ENCODE results near the gene MTMR4.
A peak's percentile ranks its signal among the peaks of the same experiment; 100 is the strongest.

Gene MTMR4

DNA sequence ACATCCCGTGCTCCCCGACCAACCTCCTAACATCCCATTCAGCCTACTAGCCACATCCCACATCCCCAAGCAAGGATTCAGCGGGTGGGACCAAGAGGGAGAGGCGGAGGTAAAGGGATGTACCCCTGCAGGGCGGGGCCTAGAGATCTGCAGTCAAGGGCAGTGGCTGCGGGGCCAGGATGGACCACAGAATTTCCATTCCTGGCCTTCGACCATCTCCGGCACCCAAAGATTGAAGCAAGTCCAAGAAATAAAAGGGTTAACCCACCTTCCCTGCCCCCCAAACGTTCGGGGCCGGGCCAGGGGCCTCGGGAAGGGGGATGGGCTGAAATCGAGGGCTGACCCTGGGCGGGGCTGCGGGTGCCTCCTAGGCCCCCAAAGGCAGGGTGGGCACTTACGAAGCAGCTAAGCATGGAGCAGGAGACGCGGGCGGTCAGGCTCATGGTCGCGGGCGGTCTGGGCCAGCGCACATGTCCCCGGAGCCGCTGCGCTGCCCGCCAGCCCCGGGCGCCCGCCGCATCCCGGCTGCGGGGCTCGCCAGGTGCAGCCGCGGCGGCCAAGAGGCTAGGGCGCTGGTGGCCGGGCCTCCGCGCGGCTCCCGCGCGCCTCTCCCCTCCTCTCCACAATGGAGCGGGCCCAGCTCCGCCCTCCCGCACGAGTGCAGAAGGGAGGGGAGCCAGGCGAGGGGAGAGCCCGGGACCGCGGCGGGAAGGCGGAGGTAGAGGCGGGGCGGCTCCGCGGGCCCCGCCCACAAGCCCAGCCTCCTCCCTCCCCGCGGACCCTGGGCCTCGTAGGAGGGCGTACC lies at the start of gene MTMR4:
Gene MTMR4 (minus strand): TSS at position 674 of the 805 bp plus-strand sequence. CDS start 231 bp downstream, at position 443.
- Histone ChIP-seq H3K79me2 (ENCODE audit: low read length) (peaks cover 43% of the 10 kb centered on the region), H3K9me3 (replicated peaks; ENCODE audit: insufficient read depth, low read length) (no peaks in the 10 kb centered on the region), H3K27me3 (replicated peaks; ENCODE audit: insufficient read depth, low read length) (no peaks in the 10 kb centered on the region), H3K27ac (ENCODE audit: low read length) (no peak within 1 kb of the TSS), H3K4me2 (ENCODE audit: low read depth, low read length) (peak within 1 kb of the TSS; percentile 89), H3F3A (ENCODE audit: insufficient read depth, low read length) (peaks cover 33% of the 10 kb centered on the region), H3K9ac (ENCODE audit: low read length) (peak within 1 kb of the TSS; percentile 71), H2AFZ (ENCODE audit: low read length) (peak within 1 kb of the TSS; percentile 67), H3K4me3 (ENCODE audit: low read length) (peak within 1 kb of the TSS; percentile 85), H3K9me2 (replicated peaks; ENCODE audit: insufficient read depth, low read length) (no peaks in the 10 kb centered on the region), H4K20me1 (ENCODE audit: insufficient read depth, low read length) (no peaks in the 10 kb centered on the region), H3K4me1 (ENCODE audit: low read length) (peaks cover 24% of the 10 kb centered on the region), H3K36me3 (replicated peaks; ENCODE audit: insufficient read depth, low read length) (peaks cover 9% of the 10 kb centered on the region; the same call in 1 of the 2 replicates)
- TF ChIP-seq EZH2phosphoT487 (IDR thresholded peaks at IDR 0.05; ENCODE audit: low read length) (no peak), CTCF (IDR thresholded peaks at IDR 0.05; ENCODE audit: low read length) (no peak), EZH2 (optimal IDR thresholded peaks at IDR 0.05; ENCODE audit: low read depth, low read length) (no peak)
- DNase-seq, result peak; percentile 84

DNA sequence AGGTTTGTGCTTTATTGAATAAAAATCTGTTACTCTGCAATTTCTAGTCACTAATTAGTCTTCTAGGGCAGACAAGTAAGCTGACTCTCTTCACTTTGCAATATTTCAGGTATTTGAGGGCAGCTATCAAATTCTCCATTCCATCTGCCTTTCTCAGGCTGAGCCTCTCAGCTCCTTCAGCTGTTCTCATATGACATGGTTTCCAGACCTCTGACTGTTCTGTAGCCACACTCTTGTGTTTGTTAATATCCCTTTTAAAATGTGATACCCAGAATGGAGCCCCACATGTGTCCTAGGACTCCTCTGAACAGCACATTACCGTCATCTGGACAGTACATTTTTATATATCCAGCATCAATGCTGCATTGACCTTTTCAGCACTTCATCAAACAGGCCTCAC lies 46.1 kb upstream of the MTMR4 start:
- Histone ChIP-seq H3K79me2 (ENCODE audit: low read length) (no peaks in the 10 kb centered on the region), H3F3A (ENCODE audit: insufficient read depth, low read length) (no peaks in the 10 kb centered on the region), H3K27me3 (replicated peaks; ENCODE audit: insufficient read depth, low read length) (no peaks in the 10 kb centered on the region), H3K4me3 (ENCODE audit: low read length) (no peak overlapping the region), H3K4me2 (ENCODE audit: low read depth, low read length) (no peak overlapping the region), H3K36me3 (replicated peaks; ENCODE audit: insufficient read depth, low read length) (no peaks in the 10 kb centered on the region), H4K20me1 (ENCODE audit: insufficient read depth, low read length) (no peaks in the 10 kb centered on the region), H3K9me3 (replicated peaks; ENCODE audit: insufficient read depth, low read length) (no peaks in the 10 kb centered on the region), H3K9ac (ENCODE audit: low read length) (no peak overlapping the region), H2AFZ (ENCODE audit: low read length) (no peak overlapping the region), H3K9me2 (replicated peaks; ENCODE audit: insufficient read depth, low read length) (no peaks in the 10 kb centered on the region), H3K4me1 (ENCODE audit: low read length) (no peaks in the 10 kb centered on the region; the same call in none of the 2 replicates), H3K27ac (ENCODE audit: low read length) (no peak overlapping the region)
- DNase-seq, result no peak
- no peak for TF ChIP-seq EZH2phosphoT487 (IDR thresholded peaks at IDR 0.05; ENCODE audit: low read length)
- TF ChIP-seq CTCF (IDR thresholded peaks at IDR 0.05; ENCODE audit: low read length), result no peak
- no peak for TF ChIP-seq EZH2 (optimal IDR thresholded peaks at IDR 0.05; ENCODE audit: low read depth, low read length)

DNA sequence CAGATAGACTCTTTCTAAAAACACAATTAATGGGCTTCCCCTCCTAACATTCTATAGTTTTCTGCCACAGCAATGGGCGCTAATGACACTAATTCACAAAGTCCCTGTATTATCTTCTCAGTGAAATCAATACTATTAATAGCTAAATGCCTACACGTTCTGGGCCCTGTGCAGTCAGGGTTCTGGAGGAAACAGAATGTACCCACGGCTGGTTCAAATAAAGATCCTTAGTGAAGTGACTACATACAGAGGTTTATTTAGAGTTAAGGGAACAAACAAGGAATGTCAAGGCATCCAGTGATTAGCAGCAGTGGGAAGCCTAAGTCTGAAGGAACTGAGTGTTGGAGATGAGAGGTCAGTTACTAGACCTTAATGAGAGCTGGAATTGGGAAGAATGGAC lies 43.5 kb upstream of the MTMR4 start:
- H3K36me3 ChIP-seq (replicated peaks; ENCODE audit: insufficient read depth, low read length), result no peaks in the 10 kb centered on the region
- H2AFZ ChIP-seq (ENCODE audit: low read length), result no peak overlapping the region
- no peak overlapping the region for H3K4me3 ChIP-seq (ENCODE audit: low read length)
- no peaks in the 10 kb centered on the region for H4K20me1 ChIP-seq (ENCODE audit: insufficient read depth, low read length)
- H3K79me2 ChIP-seq (ENCODE audit: low read length), result no peaks in the 10 kb centered on the region
- H3K9me3 ChIP-seq (replicated peaks; ENCODE audit: insufficient read depth, low read length), result no peaks in the 10 kb centered on the region
- H3F3A ChIP-seq (ENCODE audit: insufficient read depth, low read length), result no peaks in the 10 kb centered on the region
- no peak overlapping the region for H3K27ac ChIP-seq (ENCODE audit: low read length)
- no peak overlapping the region for H3K9ac ChIP-seq (ENCODE audit: low read length)
- no peaks in the 10 kb centered on the region for H3K27me3 ChIP-seq (replicated peaks; ENCODE audit: insufficient read depth, low read length)
- no peaks in the 10 kb centered on the region for H3K9me2 ChIP-seq (replicated peaks; ENCODE audit: insufficient read depth, low read length)
- no peak for DNase-seq
- TF ChIP-seq EZH2 (optimal IDR thresholded peaks at IDR 0.05; ENCODE audit: low read depth, low read length) (no peak), EZH2phosphoT487 (IDR thresholded peaks at IDR 0.05; ENCODE audit: low read length) (no peak), CTCF (IDR thresholded peaks at IDR 0.05; ENCODE audit: low read length) (no peak)
- H3K4me1 ChIP-seq (ENCODE audit: low read length), result no peaks in the 10 kb centered on the region; the same call in none of the 2 replicates
- no peak overlapping the region for H3K4me2 ChIP-seq (ENCODE audit: low read depth, low read length)

Data from MM.1S (cell line).